ENCODE measurements around the gene EGLN2. TPM values are rescaled to one million over a fixed set of nuclear protein-coding genes. Genes with fewer than 3 reads are reported as not detected.
A peak's percentile ranks its signal among the peaks of the same experiment; 100 is the strongest.

EGLN2 gene
- total and polyA plus RNA-seq, 10 of the 15 experiments (the other 5 are each of a cell fraction or from before 2014, with no cell fraction given): 8.6 to 93.0 (median 66.8) TPM

DNA sequence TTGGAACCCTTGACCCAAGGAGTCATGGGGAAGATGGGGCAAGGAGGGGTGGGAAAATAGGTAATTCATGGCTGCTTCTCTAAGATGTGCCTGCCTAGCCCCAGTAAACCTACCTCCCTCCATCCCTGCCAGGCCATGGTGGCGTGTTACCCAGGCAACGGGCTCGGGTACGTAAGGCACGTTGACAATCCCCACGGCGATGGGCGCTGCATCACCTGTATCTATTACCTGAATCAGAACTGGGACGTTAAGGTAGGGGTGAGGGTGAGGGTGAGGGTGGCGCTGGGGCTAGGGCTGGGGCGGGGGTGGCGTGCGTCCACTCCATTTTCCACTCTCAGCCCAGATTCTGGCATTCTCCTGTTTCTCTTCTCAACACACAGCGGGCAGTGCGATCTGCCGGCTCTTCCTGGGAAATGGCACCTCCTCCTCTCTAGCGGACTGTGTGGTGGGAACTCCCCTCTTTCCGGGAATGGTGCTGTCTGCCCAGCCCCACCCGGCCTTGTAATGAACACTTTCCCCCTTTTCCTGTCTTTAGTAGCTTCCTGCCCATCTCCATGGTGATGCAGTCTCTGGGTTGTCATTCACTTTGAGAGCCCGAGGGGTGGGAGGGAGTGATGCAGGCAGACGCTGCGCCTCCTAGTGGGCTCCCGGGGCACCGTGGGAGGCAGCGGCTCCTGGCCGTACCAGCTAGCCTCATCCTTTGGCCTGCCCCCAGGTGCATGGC, 7.6 kb downstream of the EGLN2 start:
- RAD21 ChIA-PET (ENCODE audit: unreplicated experiment): interaction anchor here (1.0 to 3.6 kb wide), 11 partner anchors 8 to 143 kb away, joined by 3 to 29 read pairs (median 5); partner anchors contain the start of genes ACTMAP, COQ8B, EGLN2 and ITPKC
- Histone ChIP-seq H3K9ac (ENCODE audit: control insufficient read depth, insufficient read depth, low read length) (no peak overlapping the region), H3K27ac (ENCODE audit: control insufficient read depth, insufficient read depth) (no peak overlapping the region), H3K9me3 (replicated peaks; ENCODE audit: control insufficient read depth, insufficient read depth, low read length) (no peaks in the 10 kb centered on the region), H3K79me2 (ENCODE audit: control insufficient read depth, insufficient read depth, low read length) (peaks cover 40% of the 10 kb centered on the region), H3K27me3 (replicated peaks in 1 of 2; ENCODE audit: control insufficient read depth in 2 of 2, insufficient read depth in 2 of 2, low read length in 1 of 2) (no peaks in the 10 kb centered on the region), H4K20me1 (ENCODE audit: control insufficient read depth, insufficient read depth) (peaks cover 16% of the 10 kb centered on the region), H3K4me1 (ENCODE audit: control insufficient read depth, insufficient read depth, low read length) (peaks cover 41% of the 10 kb centered on the region), H3K4me3 (no peak overlapping the region), H3K36me3 (ENCODE audit: control insufficient read depth in 2 of 2, insufficient read depth in 2 of 2, low read length in 1 of 2) (peaks cover 15 to 23% of the 10 kb centered on the region in 2 experiments; a peak in 3 of 4 replicates), H3K4me2 (ENCODE audit: control insufficient read depth, insufficient read depth) (0 out of 2 replicates have a peak overlapping the region, but pooled peaks have one; percentile 38), H2AFZ (ENCODE audit: control insufficient read depth, low read depth, low read length) (no peak overlapping the region)
- intact Hi-C loops (cut with micrococcal nuclease; ENCODE audit: unreplicated experiment): no loop called here
- FAIRE-seq: peak; percentile 80
- BruUV-seq (replicated peaks): no TSS peak
- WGBS (ENCODE audit: insufficient coverage, insufficient replicate concordance, low lambda C conversion rate, missing lambda C conversion rate): 57% methylated on average over 26 of the region's 26 CpGs
- CTCF ChIA-PET: interaction anchor here (0.6 to 5.9 kb wide), 18 partner anchors 8 to 144 kb away, joined by 3 to 51 read pairs (median 8); partner anchors contain the start of genes COQ8B, EGLN2, ITPKC and MIA
- DNase-seq (ENCODE audit: low read depth, low spot score): no peak
- peak; percentile 77 for ATAC-seq
- SMC1A ChIA-PET (ENCODE audit: uncharacterized antibody, unreplicated experiment): interaction anchor here (0.6 to 4.2 kb wide), 9 partner anchors 9 to 144 kb away, joined by 3 to 41 read pairs (median 6); partner anchors contain the start of genes ACTMAP, RAB4B and SNRPA
- POLR2A ChIA-PET: interaction anchor here (1.0 to 4.3 kb wide), 5 partner anchors 28 to 143 kb away, joined by 4 to 37 read pairs (median 8); partner anchors contain the start of genes ACTMAP, RAB4B and SNRPA
- in situ Hi-C loops (cut with MboI): no loop called here
- TF ChIP-seq ETV6 (conservative IDR thresholded peaks at IDR 0.05 in 1 of 2, IDR thresholded peaks at IDR 0.05 in 1 of 2; ENCODE audit: borderline replicate concordance in 1 of 2, low read depth in 1 of 2) (no peak), CREM (IDR thresholded peaks at IDR 0.05; ENCODE audit: low read depth) (0 out of 2 replicates have a peak, but pooled peaks have one; percentile 20), RAD21 (IDR thresholded peaks at IDR 0.05; ENCODE audit: insufficient read depth, low read depth, low read length) (peak; percentile 53), BMI1 (IDR thresholded peaks at IDR 0.05; ENCODE audit: borderline replicate concordance) (0 out of 2 replicates have a peak, but pooled peaks have one; percentile 35), NR2C2 (IDR thresholded peaks at IDR 0.05; ENCODE audit: borderline replicate concordance, control insufficient read depth, insufficient read length, low read depth) (no peak), SMC3 (IDR thresholded peaks at IDR 0.05; ENCODE audit: borderline replicate concordance, low read length) (peak; percentile 81), POLR2A (IDR thresholded peaks at IDR 0.05; ENCODE audit: low read depth, low read length) (peak; percentile 52), TAF1 (IDR thresholded peaks at IDR 0.05; ENCODE audit: borderline replicate concordance, low read depth, low read length) (no peak), FOXM1 (IDR thresholded peaks at IDR 0.05; ENCODE audit: low read depth, low read length) (no peak), GATAD2B (conservative IDR thresholded peaks at IDR 0.05; ENCODE audit: low read depth) (peak; percentile 54; the same call in 1 of the 2 replicates), IKZF2 (IDR thresholded peaks at IDR 0.05) (peak; percentile 10 to 31; a peak in 1 of 4 replicates), NBN (IDR thresholded peaks at IDR 0.05) (no peak), POLR2AphosphoS5 (IDR thresholded peaks at IDR 0.05; ENCODE audit: low read length) (0 out of 2 replicates have a peak, but pooled peaks have one; percentile 13), BHLHE40 (IDR thresholded peaks at IDR 0.05; ENCODE audit: borderline replicate concordance in 1 of 2, low read depth in 2 of 2, low read length in 1 of 2) (peak in 1 of 2 experiments; percentile 32; a peak in 1 of 4 replicates)
- TF ChIP-seq, protein P1, sequence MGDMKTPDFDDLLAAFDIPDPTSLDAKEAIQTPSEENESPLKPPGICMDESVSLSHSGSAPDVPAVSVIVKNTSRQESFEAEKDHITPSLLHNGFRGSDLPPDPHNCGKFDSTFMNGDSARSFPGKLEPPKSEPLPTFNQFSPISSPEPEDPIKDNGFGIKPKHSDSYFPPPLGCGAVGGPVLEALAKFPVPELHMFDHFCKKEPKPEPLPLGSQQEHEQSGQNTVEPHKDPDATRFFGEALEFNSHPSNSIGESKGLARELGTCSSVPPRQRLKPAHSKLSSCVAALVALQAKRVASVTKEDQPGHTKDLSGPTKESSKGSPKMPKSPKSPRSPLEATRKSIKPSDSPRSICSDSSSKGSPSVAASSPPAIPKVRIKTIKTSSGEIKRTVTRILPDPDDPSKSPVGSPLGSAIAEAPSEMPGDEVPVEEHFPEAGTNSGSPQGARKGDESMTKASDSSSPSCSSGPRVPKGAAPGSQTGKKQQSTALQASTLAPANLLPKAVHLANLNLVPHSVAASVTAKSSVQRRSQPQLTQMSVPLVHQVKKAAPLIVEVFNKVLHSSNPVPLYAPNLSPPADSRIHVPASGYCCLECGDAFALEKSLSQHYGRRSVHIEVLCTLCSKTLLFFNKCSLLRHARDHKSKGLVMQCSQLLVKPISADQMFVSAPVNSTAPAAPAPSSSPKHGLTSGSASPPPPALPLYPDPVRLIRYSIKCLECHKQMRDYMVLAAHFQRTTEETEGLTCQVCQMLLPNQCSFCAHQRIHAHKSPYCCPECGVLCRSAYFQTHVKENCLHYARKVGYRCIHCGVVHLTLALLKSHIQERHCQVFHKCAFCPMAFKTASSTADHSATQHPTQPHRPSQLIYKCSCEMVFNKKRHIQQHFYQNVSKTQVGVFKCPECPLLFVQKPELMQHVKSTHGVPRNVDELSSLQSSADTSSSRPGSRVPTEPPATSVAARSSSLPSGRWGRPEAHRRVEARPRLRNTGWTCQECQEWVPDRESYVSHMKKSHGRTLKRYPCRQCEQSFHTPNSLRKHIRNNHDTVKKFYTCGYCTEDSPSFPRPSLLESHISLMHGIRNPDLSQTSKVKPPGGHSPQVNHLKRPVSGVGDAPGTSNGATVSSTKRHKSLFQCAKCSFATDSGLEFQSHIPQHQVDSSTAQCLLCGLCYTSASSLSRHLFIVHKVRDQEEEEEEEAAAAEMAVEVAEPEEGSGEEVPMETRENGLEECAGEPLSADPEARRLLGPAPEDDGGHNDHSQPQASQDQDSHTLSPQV (IDR thresholded peaks at IDR 0.05): peak; percentile 34; the same call in 1 of the 2 replicates
- TF ChIP-seq, protein P2, sequence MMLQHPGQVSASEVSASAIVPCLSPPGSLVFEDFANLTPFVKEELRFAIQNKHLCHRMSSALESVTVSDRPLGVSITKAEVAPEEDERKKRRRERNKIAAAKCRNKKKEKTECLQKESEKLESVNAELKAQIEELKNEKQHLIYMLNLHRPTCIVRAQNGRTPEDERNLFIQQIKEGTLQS (IDR thresholded peaks at IDR 0.05; ENCODE audit: borderline replicate concordance, extremely low read depth, low read depth, low read length): no peak
